Measurements from ENCODE around the gene UFD1.

- TF ChIP-seq ZNF274 (IDR thresholded peaks at IDR 0.05; ENCODE audit: low read depth, low read length) (no peak), SUZ12 (IDR thresholded peaks at IDR 0.05; ENCODE audit: extremely low read depth, insufficient read depth, insufficient read length) (no peak), YY1 (IDR thresholded peaks at IDR 0.05; ENCODE audit: insufficient read depth, insufficient read length) (no peak)
Measured at GRCh38 chr22:19517919-19518611, 39.1 kb upstream of the UFD1 start.
